ENCODE results near the gene CUX1. TPM values are rescaled to one million over a fixed set of nuclear protein-coding genes. Genes with fewer than 3 reads are reported as not detected.

The CUX1 gene
- total and polyA plus RNA-seq, 2 of the 13 experiments (the other 11 are each of a cell fraction or from before 2014, with no cell fraction given): 13.7 to 14.9 TPM

DNA sequence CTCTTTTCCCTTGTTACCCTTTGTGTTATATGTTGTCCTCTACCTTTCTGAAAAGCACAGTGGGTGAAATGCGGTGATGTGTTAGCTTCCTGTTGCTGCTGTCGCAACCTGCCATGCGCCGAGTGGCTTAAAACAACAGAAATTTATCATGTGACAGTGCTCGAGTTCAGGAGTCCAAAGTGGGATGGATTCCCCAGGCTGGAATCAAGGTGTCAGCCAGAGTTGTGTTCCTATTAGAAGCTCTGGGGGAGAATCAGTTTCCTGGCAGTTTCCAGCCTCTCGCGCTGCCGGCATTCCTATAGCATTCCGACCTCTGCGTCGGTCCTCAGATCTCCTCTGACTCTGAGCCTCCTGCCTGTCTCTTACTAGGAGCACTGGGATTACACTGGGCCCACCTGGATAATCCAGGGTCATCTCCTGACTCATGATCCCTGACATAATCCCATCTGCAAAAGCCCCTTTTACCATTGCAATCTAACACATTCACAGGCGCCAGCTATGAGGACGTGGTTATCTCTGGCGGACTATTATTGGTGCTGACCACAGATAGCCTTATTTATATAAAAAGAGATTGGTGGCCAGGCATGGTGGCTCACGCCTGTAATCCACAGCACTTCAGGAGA lies 207.5 kb downstream of the CUX1 start (continued):
- no peak for TF ChIP-seq ZNF761 (CRISPR knock-in tag; conservative IDR thresholded peaks at IDR 0.05)
- TF ChIP-seq, protein P1, sequence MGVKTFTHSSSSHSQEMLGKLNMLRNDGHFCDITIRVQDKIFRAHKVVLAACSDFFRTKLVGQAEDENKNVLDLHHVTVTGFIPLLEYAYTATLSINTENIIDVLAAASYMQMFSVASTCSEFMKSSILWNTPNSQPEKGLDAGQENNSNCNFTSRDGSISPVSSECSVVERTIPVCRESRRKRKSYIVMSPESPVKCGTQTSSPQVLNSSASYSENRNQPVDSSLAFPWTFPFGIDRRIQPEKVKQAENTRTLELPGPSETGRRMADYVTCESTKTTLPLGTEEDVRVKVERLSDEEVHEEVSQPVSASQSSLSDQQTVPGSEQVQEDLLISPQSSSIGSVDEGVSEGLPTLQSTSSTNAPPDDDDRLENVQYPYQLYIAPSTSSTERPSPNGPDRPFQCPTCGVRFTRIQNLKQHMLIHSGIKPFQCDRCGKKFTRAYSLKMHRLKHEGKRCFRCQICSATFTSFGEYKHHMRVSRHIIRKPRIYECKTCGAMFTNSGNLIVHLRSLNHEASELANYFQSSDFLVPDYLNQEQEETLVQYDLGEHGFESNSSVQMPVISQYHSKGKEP (CRISPR knock-in tag; IDR thresholded peaks at IDR 0.05): no peak
- no peak for TF ChIP-seq SP4 (CRISPR knock-in tag; IDR thresholded peaks at IDR 0.05)
- no peak for TF ChIP-seq SALL2 (CRISPR knock-in tag; IDR thresholded peaks at IDR 0.05)
- TF ChIP-seq, protein P2, sequence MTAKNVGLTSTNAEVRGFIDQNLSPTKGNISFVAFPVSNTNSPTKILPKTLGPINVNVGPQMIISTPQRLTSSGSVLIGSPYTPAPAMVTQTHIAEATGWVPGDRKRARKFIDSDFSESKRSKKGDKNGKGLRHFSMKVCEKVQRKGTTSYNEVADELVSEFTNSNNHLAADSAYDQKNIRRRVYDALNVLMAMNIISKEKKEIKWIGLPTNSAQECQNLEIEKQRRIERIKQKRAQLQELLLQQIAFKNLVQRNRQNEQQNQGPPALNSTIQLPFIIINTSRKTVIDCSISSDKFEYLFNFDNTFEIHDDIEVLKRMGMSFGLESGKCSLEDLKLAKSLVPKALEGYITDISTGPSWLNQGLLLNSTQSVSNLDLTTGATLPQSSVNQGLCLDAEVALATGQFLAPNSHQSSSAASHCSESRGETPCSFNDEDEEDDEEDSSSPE (CRISPR knock-in tag; IDR thresholded peaks at IDR 0.05): peak; percentile 51; the same call in 1 of the 2 replicates
- TF ChIP-seq ZFP1 (CRISPR knock-in tag; IDR thresholded peaks at IDR 0.05): peak; percentile 80
- TF ChIP-seq, protein P3, sequence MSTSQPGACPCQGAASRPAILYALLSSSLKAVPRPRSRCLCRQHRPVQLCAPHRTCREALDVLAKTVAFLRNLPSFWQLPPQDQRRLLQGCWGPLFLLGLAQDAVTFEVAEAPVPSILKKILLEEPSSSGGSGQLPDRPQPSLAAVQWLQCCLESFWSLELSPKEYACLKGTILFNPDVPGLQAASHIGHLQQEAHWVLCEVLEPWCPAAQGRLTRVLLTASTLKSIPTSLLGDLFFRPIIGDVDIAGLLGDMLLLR (CRISPR knock-in tag; IDR thresholded peaks at IDR 0.05): no peak
- TF ChIP-seq, protein P4, sequence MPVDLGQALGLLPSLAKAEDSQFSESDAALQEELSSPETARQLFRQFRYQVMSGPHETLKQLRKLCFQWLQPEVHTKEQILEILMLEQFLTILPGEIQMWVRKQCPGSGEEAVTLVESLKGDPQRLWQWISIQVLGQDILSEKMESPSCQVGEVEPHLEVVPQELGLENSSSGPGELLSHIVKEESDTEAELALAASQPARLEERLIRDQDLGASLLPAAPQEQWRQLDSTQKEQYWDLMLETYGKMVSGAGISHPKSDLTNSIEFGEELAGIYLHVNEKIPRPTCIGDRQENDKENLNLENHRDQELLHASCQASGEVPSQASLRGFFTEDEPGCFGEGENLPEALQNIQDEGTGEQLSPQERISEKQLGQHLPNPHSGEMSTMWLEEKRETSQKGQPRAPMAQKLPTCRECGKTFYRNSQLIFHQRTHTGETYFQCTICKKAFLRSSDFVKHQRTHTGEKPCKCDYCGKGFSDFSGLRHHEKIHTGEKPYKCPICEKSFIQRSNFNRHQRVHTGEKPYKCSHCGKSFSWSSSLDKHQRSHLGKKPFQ (CRISPR knock-in tag; IDR thresholded peaks at IDR 0.05; ENCODE audit: insufficient replicate concordance): no peak
- no peak for TF ChIP-seq HNRNPUL1 (IDR thresholded peaks at IDR 0.05; ENCODE audit: low read depth, low read length)
- no peak for TF ChIP-seq ZNF543 (CRISPR knock-in tag; IDR thresholded peaks at IDR 0.05)
- no peak for TF ChIP-seq JUND (CRISPR knock-in tag; IDR thresholded peaks at IDR 0.05)
- TF ChIP-seq, protein P5, sequence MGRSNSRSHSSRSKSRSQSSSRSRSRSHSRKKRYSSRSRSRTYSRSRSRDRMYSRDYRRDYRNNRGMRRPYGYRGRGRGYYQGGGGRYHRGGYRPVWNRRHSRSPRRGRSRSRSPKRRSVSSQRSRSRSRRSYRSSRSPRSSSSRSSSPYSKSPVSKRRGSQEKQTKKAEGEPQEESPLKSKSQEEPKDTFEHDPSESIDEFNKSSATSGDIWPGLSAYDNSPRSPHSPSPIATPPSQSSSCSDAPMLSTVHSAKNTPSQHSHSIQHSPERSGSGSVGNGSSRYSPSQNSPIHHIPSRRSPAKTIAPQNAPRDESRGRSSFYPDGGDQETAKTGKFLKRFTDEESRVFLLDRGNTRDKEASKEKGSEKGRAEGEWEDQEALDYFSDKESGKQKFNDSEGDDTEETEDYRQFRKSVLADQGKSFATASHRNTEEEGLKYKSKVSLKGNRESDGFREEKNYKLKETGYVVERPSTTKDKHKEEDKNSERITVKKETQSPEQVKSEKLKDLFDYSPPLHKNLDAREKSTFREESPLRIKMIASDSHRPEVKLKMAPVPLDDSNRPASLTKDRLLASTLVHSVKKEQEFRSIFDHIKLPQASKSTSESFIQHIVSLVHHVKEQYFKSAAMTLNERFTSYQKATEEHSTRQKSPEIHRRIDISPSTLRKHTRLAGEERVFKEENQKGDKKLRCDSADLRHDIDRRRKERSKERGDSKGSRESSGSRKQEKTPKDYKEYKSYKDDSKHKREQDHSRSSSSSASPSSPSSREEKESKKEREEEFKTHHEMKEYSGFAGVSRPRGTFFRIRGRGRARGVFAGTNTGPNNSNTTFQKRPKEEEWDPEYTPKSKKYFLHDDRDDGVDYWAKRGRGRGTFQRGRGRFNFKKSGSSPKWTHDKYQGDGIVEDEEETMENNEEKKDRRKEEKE (IDR thresholded peaks at IDR 0.05): no peak
- peak; percentile 63; the same call in 1 of the 2 replicates for TF ChIP-seq FOXP1 (IDR thresholded peaks at IDR 0.05)
- TF ChIP-seq FOXP1 (CRISPR knock-in tag; IDR thresholded peaks at IDR 0.05): peak; percentile 64
- no peak for TF ChIP-seq KLF16 (CRISPR knock-in tag; IDR thresholded peaks at IDR 0.05)
- peak; percentile 78 for TF ChIP-seq PITX1 (CRISPR knock-in tag; IDR thresholded peaks at IDR 0.05)
- no peak for TF ChIP-seq ZNF484 (CRISPR knock-in tag; IDR thresholded peaks at IDR 0.05; ENCODE audit: borderline replicate concordance, low read depth)
- 0 out of 2 replicates have a peak, but pooled peaks have one; percentile 22 for TF ChIP-seq ESRRA (CRISPR knock-in tag; IDR thresholded peaks at IDR 0.05; ENCODE audit: low read depth)
- TF ChIP-seq TARDBP (CRISPR knock-in tag; IDR thresholded peaks at IDR 0.05): peak; percentile 49; the same call in 1 of the 2 replicates
- TF ChIP-seq, protein P6, sequence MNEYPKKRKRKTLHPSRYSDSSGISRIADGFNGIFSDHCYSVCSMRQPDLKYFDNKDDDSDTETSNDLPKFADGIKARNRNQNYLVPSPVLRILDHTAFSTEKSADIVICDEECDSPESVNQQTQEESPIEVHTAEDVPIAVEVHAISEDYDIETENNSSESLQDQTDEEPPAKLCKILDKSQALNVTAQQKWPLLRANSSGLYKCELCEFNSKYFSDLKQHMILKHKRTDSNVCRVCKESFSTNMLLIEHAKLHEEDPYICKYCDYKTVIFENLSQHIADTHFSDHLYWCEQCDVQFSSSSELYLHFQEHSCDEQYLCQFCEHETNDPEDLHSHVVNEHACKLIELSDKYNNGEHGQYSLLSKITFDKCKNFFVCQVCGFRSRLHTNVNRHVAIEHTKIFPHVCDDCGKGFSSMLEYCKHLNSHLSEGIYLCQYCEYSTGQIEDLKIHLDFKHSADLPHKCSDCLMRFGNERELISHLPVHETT (CRISPR knock-in tag; conservative IDR thresholded peaks at IDR 0.05): no peak
